Measurements from ENCODE around the gene RAB11FIP4. TPM values are rescaled to one million over a fixed set of nuclear protein-coding genes. Genes with fewer than 3 reads are reported as not detected.
A peak's percentile ranks its signal among the peaks of the same experiment; 100 is the strongest.

The RAB11FIP4 gene
- total RNA-seq, 1 donor from 2014 or later, result 13.2 TPM

DNA sequence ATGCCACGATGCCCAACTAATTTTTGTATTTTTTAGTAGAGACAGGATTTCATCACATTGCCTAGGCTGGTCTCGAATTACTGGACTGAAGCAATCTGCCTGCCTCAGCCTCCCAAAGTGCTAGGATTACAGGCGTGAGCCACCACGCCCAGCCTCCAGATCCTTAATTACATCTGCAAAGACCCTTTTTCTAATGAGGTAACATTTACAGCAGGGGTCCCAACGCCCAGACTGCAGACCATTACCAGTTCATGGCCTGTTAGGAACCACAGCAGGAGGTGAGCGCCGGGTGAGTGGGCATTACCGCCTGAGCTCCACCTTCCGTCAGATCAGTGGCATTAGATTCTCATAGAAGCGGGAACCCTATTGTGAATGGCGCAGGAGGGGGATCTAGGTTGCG lies 4.0 kb upstream of the RAB11FIP4 start:
- DNase-seq (ENCODE audit: low spot score), result no peak

DNA sequence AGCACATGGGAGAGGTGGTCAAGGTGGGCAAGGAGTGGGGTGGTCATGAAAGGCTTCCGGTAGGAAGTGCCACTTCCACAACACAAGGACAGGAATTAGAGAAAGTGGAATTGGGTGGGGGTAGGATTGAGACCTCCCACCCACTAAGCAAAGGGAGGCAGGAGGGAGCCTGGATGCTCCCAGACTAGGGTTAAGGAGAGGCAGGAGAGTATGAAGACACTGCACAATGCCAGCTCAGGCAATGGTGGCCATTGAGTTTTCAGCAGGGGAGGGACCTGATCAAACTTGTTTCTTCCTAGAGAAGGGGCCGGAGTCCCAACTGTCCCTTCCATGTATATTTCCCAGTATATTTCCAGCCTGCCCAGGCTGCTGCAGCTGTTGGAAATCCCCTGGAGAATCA lies 3.1 kb upstream of the RAB11FIP4 start:
- DNase-seq (ENCODE audit: low spot score), result no peak

GRCh38 chr17:31388770-31389656 lies 2.5 kb upstream of the RAB11FIP4 start:
- DNase-seq (ENCODE audit: low spot score), result no peak

GRCh38 chr17:31389657-31390381 lies 1.7 kb upstream of the RAB11FIP4 start:
- DNase-seq (ENCODE audit: low spot score), result no peak

GRCh38 chr17:31390426-31390747 lies 1.1 kb upstream of the RAB11FIP4 start:
- DNase-seq (ENCODE audit: low spot score), result no peak

GRCh38 chr17:31390748-31391495 lies 553 bp upstream of the RAB11FIP4 start:
- no peak for DNase-seq (ENCODE audit: low spot score)

- no peak for DNase-seq (ENCODE audit: low spot score)
Observed at GRCh38 chr17:31392002-31392855, 754 bp downstream of the RAB11FIP4 start.

DNA sequence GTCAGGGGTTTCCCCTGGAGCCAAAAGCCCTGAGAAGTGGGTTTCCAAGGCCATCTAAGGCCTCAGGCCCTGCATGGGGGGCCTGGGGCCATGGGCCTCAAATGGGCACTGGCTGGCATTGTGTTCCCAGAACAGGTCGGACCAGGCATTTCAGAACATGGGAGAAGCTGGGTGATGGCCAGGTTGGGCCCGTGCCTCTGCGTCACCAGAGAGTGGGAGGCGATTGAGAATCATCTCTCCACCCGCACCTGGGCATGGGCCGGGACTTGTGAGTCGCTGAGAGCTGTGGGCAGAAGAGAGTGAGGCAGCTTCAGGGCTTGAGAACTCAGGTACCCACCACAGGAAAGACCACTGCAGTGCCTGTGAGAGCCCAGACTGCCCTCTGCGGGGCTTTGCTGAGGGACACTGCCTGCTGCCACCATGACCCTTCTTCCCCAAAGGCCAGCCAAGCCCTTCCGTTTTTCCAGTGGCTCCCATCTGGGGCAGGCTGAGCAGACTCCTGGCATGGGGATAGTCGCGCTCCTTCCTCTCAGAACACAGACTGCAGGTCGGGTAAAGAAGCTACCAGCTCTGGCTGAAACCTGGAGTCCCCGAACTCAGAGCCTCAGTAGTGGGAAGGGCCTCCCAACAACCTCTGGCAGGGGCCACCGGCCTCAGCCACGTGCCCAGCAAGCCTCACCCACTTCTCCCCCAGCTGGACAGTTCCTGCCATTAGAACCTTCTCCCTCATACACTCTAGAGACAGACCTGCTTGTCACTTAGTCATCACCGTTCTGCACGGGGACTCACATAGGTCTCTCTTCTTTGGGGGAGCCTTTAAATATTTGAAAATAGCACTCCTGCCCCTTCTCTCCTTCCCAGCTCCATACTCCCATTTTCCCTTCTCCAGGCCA lies 1.6 kb downstream of the RAB11FIP4 start:
- DNase-seq (ENCODE audit: low spot score), result no peak

DNA sequence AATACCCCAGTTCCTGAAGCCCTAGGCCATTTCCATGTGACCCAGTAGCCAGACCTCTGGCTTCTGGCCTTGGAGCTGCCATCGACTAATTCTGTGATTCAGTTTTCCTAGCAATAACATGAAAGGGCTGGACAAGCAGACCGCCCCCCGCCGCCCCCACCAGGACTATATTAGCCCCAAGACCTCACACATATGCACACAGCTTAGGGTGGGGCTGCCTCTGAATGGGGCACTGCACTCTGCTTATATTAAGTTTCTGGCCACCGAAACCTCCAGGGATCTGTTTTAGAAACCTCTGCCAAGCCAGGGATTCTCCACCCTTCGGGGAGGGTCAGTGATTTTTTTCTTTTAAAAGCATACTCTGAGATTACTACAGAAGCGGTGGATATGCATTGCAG lies 2.3 kb downstream of the RAB11FIP4 start:
- no peak for DNase-seq (ENCODE audit: low spot score)

- peak; percentile 89 for DNase-seq (ENCODE audit: low spot score)
Observed at GRCh38 chr17:31394544-31394943, 3.1 kb downstream of the RAB11FIP4 start.

DNA sequence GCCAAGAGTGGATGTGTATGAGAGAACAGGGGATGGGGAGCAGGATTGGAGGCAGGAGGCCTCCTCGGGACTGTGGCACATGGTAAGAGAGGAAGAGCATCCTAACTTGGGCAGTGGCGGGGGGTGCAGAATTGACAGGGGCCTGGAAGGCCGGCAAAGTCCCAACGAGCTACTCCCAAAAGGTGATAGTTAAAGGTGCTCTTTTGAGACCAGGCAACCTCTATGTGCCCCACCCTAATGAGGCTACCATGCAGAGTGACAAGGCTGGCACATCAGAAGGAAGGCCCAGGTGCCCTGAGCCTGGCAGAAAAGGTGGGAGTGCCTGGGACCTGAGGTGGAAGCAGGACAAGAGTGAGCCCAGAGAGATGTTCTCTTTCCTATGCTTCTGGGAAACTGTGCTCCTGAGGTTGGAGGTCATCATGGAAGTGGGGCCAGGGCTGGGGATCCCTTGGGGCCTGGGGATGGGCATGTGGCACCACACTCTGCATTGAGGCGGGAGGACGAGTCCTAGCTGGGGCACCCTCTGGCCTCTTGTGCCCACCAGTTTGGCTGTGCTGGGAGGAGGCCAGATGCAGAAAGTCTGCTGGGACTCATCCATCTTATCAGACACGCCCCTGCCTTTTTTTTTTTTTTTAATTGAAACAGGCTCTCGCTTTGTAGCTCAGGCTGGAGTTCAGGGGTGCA lies 5.9 kb downstream of the RAB11FIP4 start:
- DNase-seq (ENCODE audit: low spot score), result no peak

GRCh38 chr17:31398381-31399311 lies 7.2 kb downstream of the RAB11FIP4 start:
- no peak for DNase-seq (ENCODE audit: low spot score)

GRCh38 chr17:31400481-31400950 lies 9.0 kb downstream of the RAB11FIP4 start:
- no peak for DNase-seq (ENCODE audit: low spot score)

DNA sequence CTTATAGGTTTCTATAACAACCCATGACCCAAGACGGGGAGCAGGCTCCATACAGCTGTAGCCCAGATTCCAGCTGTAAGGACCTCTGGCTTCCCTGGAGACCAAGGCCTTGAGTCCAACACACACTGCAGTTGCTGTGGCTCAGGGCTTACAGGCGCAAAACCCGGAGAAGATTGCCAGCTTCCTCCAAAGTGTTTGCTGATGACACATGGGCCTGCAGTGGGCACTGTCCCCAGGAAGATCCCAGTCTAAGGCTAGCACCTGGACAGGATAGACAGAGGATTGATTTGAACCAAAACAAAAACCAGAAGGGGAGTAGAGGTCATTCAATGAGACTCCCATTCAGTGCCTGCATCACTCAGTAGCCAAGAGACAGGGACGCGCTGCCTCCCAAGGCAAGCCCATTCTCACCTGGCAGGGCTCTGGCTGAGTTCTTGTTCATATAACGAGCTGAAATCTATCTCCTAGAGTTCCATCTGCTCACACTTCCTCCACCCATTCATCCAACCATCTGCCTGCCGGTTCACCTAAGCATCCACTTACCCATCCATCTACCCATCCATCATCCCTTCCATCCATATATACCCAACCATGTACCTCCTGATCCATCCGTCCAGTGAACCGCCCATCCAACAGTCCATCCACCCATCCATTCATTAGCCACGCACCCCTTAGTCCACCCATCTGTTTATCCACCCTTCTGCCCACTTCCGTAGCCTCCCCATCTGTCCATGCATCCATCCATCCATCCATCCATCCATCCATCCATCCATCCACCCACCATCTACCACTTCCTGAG lies 10.2 kb downstream of the RAB11FIP4 start:
- DNase-seq (ENCODE audit: low spot score), result no peak

DNA sequence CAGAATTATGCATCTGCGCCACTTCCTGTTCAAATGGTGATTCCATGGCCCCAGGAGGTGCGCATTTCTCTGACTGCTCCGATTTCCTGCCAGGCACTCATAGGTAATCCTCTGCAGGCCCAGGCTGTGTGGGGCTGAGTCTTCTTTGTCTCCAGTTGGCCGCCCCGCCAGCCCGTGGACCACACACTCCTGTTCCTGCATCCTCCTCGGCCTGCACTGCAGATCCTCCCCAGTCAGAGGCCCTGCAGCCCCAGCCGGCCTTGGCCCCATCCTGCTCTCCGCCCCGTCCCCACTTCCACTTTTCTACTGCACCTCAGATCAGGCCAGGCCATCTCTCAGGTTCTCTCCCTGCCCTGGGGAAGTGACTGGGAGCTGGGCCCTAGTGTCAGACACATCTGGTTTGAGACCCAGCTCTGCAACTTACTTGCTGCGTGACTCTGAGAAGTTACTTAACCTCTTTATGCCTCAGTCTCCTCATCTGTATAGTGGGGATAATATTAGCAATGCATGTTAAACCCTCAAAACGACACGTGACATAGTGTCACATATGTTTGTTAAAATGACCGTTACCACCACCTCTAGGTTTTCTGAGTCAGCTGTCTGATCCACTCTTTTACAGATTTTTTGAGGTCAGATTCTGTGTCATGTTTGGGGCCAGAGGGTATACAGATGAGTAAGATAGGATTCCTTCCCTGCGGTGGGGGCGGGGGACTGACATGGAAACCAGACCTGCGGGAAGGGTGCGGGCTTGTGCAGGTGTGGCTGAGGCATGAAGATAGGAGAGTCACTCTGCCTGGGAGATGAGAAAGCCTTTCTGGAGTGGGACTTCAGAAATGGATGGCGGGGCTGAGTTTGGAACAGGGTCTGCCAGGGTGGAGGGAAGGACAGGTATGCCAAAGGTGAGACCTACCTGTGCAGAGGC lies 12.8 kb downstream of the RAB11FIP4 start:
- DNase-seq (ENCODE audit: low spot score), result no peak

- DNase-seq (ENCODE audit: low spot score), result no peak
Observed at GRCh38 chr17:31405890-31406371, 14.5 kb downstream of the RAB11FIP4 start.

All from umbilical cord (tissue), 2 donors.